Dermis microvascular lymphatic vessel endothelial cell (primary cell): ENCODE measurements around the gene OTOF. TPM values are rescaled to one million over a fixed set of nuclear protein-coding genes. Genes with fewer than 3 reads are reported as not detected.
A peak's percentile ranks its signal among the peaks of the same experiment; 100 is the strongest.

ENCODE experiments used
- DNase-seq, 2 donors: peaks; one replicate each; pipeline versions ENCODE4 v3.0.0 to v3.0.0-alpha.2; 2010; ENCODE audit warnings: low read depth in 2 of 2
- total RNA-seq: library from RNA; depleted of rRNA; stranded (reverse); fragments of >200 nt; gene quantifications from 2 replicates; pipeline ENCODE4 v1.2.1, GENCODE V29; 2014

OTOF gene
- total RNA-seq, 1 donor from 2014 or later: 20.8 TPM

DNA sequence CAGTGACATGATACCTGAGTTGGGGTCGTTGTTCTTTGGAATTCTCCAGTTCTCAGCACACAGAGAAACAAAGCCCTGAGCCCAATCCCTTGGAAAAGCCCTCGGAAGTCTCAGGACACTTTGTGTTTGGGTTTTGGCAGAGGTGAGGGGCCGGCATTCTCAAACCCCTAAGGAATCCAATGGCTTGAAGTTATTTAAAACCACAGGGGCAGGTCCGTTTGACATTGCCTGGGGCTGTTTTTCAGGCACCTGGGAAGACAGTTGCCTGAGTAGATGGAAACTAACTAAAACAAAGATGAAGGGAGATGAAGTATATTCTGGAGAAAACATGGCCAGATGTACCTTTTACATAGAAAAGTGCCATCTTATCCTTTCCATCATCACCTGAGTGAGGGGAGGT lies 22.5 kb upstream of the OTOF start:
- DNase-seq: no peak

DNA sequence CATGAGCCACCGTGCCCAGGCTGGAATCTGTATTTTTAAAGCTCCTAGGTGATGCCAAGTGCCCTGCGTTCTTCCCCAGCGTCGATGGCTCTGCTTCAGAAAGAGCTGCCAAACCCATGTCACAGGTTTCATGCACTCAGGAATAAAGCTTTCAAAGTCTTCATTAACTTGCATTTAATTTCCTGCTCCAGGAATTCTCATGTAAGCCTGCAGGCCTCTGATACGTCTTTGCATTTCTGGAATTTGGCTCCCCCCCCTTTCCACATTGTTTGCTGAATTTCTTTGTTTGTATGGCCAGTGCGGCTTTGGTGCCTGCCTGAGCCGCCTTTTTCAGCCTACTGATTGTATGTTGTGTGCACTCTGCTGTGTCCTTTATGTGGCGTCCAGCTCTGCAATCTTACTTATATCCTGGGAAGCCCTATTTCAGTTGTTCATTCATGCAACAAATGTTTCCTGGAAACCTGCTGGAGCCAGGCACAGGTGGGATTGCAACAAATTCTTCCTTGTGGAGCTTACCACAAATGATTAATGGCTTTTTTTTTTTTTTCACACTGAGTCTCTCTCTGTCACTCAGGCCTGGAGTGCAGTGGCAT lies 17.9 kb upstream of the OTOF start:
- DNase-seq: peak; percentile 67 to 83

DNA sequence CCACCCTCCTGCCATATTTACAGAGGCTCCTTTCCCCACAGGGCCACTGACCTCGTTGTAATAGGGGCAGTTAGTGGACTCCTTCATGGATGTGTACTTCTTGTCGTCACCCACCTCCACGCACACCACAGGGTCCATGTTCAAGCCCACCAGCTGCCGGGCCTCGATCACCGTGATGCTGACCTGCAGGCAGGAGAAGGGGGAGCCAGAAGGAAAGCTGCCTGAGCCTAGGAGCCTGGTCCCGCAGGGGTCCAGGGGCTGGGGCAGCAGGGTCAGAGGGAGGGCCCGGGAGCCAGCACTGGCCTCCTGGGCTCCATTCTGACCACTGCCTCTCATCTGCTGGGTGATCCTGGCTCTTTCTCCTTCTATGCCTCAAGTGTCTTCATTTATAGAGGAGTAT lies 17.0 kb upstream of the OTOF start:
- no peak for DNase-seq

DNA sequence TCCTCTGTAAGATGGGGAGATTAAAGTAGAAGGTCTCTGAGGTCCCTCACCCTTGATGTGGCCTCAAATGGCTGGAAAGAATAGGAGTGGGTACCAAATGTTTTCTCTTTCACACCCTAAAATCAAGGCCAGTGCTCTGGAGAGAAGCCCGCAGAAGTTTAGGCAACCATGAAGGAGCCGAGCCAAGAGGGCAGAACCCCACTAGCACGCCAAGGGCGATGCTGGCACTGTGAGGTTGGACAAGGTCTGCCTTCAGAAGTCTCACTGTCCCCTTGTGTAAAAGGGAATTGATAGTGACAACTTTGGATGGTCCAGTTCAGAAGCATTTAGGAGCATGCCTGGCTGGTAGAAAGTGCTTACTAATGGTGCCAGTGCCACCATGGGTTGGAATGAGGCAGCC lies 16.3 kb upstream of the OTOF start:
- no peak for DNase-seq

DNA sequence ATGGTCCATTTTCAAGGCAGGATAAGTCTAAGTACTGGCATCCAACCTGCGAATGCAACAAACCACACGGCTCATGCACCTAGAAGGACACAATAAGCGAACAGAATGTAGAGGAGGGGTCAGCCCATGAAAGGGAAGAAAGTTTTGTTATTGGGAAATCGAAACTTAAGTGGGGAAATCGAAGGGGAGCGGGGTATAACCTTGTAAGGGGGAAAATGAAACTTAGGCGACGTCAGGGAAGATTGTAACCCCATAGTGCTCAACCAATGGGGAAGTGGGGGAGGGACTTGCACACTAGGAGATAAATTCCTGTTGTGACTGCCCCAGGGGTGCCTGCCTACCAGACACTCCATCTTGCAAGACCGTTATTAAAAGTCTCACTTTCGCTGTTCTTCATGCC lies 15.6 kb upstream of the OTOF start:
- no peak for DNase-seq

DNA sequence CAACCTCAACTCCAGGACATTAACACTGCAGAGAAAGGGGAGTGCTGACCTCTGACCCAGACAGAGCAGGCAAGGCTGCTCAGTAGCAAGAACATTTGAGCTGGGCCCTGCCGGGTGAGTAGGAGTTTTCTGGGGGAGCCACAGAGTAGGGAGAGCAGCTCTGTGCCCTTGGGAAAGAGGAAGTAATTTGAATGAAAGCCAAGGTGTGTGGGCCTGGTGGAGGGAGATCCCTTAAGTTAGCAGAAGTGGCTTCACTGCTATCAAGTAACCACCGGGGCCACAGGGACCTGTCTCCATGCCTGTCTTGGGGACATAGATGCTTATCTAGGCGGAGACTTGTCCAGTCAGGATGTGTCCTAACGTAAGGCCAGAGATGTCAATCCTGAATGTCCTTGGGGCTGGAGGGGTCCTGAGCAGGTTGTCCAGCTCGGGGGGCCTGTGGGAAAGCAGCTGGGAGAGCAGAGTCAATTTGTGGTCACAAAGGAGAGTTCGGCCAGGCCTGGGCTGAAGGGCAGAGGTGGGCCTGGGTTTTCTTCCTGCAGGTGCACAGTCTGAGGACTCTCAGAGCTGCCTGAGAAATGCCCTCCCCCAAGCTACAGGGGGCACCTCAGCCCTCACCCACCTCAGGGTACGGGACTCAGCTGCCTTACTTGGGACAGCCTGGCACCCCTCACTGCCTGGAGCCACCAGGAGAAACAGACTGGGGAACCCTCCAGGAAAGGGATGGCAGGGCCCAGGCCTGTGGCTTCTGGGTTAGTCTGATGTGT lies 15.0 kb upstream of the OTOF start:
- DNase-seq: peak in 1 of 2 donors; percentile 20

DNA sequence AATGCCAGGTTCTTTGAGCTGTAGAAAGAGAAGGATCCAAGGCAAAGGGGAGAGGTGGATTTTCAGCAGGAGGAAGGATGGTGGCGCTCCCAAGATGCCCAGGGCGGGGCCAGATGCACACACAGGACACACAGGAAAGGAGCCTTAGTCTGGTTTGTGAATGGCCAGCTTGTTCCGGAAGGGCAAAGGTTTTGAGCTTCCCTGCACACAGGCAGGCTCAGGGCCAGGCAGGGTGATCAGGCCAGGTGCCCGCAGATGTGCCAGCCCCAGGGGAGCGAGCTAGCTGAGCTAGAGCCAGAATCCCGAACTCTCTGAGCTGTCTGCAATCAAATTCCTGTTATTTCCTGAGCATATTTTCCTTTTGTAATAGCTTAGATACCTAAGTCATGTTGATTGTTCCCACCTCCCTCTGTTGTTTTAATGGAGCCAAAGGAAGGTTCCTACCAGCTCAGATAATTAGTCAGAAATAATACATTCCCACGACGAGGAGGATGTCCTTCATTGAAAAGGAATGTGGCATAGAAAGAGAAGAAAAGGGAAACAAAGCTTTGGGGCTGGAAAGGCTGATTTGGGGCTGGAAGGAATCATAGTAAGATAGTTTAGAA lies 13.7 kb upstream of the OTOF start:
- DNase-seq: peak; percentile 77 to 90

DNA sequence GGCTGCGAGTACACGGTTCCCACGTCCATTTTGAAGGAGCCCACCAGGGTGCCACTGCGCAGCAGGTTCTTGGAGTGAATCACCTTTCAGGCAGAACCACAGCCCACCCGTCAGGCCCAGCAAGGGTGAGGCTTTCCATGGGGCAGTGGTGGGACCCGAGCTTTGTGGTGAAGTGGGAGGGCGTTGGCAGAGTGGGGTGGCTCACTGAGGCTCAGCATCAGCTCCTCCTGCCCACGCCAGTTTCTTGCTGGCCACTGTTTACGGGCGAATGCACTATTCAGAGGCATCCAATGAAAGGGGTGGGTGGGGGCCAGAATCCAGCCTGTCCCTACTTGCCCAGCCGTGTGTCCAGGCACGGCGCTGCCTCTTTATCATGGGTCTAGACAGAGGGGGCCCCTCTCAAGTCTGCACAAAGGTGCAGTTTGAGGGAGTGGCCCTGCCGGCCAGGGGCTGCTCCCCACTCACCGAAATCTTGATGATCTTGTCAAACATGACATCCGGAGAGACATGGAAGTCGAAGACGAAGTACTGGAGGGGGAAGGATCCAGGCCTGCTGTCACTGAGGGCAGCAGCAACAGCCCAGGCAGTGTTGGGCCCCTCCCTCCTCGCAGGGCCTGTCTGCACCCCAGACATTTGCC lies 11.4 kb upstream of the OTOF start:
- DNase-seq: no peak

DNA sequence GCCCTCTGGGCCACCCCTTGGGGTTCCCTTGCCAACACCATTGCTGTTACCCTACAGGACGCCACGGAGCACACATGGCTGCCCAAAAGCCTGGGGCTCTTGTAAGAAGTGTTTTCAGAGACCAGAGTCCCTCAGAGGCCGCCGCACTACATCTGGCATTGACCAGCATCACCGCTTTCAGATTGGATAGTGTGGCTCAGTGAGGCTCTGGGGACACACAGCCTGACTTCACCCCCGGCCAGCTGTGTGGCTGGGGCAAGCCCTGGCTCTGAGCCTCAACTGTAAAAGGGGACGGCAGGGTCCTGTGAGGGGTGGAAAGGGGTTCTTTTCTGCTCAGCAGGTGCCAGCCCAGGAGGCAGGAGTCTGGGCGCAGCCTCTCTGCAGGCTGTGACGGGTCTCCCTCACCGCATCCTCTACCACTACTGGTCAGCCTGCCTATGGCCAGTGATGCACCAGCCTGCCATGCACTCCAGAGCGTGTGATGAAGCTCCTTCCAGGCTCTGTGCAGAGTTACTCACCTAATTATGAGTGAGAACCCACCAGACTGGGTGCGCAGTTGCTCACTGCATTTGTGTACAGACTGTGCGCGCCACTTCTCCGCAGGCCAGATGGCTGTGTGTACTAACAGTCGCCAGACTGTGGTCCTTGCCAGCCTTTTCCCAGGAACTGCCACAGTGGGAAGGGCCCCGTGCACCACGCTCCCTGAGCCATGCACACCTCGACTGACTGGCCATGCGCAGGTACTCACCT lies 10.7 kb upstream of the OTOF start:
- no peak for DNase-seq

DNA sequence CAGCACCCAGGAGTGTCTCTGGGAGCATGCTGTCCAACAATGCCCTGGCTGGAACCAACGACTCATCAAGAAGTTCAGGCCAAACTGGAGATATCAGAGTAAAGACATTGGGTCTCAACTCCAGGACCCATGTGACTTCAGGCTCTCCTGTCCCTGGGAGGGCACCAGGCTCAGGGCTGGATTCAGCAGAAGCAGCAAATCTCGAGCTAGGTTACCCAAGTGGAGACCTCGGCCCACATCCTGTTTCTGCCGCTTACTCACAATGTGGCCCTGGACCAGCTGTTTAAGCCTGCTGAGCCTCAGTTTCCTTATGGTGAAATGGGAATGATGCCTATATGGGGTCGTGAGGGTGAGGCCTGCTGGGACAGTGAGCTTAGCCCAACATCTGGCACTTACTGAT lies 9.3 kb upstream of the OTOF start:
- no peak for DNase-seq

DNA sequence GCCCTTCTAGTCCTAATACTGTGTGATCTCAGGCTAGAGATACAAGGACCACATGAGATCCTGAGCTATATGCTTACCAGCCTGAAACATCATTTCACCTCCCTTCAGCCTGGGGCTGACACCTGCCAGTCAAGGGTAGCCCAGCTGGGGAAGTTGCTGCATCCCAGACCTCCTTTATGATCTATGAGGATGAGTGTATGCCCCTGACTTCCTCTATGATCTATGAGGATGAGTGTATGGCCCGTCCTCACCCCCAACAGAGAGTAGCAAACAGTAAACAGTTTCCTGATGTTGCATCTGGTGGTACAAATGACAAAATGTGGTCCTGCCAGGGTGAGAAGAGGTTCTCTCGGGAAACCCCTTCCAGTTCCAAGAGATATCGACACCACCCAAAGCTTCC lies 8.9 kb upstream of the OTOF start:
- DNase-seq: no peak

DNA sequence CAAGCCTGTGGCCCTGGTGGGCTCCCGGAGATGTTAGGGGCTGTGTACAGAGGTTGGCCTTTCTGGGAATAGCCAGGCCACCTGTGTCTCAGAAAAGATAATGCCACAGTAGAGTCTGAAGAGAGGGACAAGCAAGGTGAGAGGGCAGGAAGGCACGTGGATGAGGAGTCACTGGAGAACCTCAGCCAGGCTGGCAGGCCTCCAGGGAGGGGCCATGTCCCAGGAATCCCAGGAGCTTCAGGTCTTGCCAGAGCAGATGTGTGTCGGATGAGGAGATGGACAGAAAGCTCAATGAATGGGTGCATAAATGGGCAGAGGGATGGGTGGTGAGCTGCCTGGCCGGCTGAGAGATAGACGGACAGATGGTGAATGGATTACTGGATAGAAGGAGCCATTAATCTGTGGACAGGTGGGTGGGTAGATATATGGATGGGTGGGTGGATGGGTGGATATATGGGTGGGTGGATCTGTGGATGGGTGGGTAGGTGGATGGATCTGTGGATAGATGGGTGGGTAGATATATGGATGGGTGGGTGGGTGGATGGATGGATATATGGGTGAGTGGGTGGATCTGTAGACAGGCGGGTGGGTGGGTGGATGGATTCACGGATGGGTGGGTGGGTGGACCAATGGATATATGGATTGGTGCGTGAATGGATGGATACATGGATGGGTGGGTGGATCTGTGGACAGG lies 7.9 kb upstream of the OTOF start:
- no peak for DNase-seq

DNA sequence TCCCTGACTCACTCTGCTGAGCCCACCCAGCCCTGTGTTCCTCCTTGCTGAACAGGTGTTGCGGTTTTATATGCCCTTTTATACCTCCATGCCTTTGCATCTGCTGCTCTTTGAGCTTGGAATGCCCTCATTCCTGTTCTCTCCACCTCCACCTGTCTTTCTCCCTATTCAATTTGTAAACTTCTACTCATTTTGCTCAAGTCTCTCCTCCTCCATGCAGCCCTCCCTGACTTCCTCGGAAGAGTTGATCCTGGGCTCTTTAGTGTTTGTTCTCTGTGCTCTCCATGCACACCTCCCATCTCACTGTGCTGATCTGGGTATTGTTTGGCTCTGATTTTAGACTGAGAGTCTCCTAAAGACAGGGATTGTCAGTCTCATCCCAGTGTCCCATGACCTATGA lies 7.2 kb upstream of the OTOF start:
- DNase-seq: no peak

DNA sequence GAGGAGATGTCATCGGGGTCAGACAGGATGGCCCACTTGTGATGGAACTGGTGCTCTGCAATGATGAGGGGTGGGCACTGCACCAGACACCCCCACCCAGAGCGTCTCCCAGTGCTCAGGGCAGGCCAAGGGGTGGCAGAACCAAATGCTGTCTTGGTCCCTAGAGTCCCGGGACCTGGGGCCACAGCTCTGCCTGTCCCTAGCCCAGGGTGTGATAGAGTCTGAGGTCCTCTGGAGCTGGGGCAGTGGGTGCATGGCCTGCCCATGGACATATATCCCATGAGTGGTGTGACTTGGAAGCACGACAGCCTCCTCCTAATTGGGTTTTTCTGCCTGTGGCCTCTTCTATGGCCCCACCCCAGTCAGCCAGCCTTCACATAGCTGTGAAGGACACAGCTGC lies 6.7 kb upstream of the OTOF start:
- DNase-seq: no peak

DNA sequence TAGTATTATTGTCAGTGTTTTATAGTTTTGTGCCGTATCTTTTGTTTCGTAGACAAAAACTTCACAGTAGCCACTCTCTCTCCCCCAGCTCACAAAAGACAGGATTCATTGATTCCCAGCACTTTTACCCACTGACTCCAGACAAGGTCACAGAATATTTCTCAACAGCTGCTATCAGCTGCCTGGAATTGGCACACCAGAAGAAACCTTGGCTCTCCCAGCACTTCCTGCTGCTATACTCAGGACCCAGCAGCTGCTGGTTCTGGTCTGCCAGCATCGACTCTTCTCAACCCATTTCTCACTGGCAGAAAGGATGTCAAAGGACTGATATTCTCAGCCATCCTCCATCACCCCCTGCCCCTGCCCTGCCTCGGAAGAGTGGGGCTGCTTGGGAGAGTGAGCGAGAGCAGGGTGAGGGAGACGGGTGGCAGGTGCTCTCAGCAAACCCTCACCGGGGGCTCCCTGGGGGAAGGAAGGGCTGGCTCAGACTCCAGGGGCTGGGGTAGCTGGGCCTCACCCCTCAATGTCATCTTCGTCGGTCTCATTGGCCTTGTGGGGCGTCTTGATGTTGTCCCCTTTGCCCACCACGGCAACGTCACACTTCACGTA lies 6.1 kb upstream of the OTOF start:
- no peak for DNase-seq

DNA sequence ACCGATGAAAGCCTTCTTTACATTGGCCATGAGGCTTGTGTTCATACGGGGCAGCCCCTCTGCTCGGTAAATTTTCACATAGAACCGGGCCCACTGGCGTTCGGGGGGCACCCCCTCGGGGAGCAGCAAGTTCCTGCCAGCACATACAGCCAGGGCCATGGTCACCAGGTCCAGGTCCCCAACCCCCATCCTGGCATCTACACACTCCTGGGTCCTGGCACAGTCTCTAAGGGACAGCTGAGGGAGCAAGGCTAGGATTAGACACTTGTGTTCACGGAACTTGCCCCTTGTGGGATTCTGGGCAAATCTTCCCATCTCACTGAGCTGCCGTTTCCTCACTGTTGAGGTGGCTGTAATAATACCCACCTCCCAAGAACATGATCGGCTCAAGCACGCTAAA lies 5.6 kb upstream of the OTOF start:
- no peak for DNase-seq

DNA sequence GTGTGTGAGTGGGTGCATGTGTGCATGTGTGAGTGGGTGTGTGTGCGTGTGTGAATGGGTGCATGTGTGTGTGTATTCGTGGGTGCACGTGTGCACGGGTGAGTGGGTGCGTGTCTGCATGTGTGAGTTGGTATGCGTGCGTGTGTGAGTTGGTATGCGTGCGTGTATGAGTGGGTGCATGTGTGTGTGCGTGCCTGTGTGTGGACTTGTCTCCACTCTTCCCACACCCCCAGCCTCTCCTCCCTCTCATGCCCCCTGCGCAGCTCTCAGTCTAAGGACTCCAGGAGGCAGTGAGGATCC lies 5.1 kb upstream of the OTOF start:
- DNase-seq: no peak

DNA sequence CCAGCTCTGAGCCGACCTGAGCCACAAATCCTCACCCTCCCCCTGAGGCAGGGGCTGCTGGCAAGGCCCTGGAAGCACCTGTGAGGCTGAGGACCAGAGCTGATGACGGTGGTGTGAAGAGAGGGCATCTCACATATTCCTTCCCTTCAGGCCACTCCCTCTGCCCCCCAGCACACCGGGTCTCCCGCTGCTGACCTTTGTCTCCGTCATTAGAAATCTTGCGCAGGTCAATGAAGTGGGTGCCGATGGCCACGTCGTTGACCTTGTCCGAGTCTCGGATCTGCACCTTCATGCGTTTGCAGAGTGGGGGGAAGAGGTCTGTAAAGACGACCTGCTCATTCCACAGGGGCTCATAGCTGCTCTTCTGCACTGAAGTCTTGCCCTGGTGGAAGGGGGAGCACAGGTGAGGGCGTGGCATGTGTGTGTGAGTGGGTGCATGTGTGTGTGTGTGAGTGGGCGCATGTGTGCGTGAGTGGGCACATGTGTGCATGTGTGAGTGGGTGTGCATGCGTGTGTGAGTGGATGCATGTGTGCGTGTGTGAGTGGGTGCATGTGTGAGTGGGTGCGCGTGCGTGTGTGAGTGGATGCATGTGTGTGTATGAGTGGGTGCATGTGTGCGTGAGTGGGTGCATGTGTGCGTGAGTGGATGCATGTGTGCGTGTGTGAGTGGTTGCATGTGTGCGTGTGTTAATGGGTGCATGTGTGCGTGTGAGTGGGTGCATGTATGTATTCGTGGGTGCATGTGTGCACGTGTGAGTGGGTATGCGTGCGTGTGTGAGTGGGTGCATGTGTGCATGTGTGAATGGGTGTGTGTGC lies 4.5 kb upstream of the OTOF start:
- DNase-seq: no peak

DNA sequence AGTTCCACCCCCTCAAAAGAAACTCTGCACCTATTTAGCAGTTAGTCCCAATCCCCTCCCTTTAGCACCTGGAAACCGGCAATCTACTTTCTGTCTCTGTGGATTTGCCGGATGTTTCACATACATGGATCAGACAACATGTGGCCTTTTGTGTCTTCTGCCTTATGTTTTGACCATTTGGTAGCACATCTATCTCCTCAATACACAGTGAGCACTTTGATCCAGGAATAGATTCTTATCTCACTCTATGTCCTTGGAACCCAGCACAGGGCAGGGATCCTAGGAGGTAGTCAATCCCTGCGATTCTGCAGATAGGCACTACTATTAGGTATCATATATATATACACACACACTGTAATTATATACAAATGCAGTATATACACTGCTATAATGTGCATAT lies 3.8 kb upstream of the OTOF start:
- no peak for DNase-seq
